GM12878 (cell line): ENCODE results near the gene TTYH3. TPM values are rescaled to one million over a fixed set of nuclear protein-coding genes. Genes with fewer than 3 reads are reported as not detected.

Source experiments
- ATAC-seq: fragments of 200-7000 bp; cut with Tn5 transposase; 3 replicates; pipeline ENCODE4 v1.9.1; 2020; ENCODE audit warnings: mild to moderate bottlenecking, moderate library complexity
- BruUV-seq: library from RNA; stranded (reverse); fragments of 400-500 nt; replicated peaks from 2 replicates; lab custom pipeline; 2021; lab: Mats Ljungman, UMichigan
- CTCF ChIA-PET: fragments of 300-600 bp; sonication (Branson Sonifier 250); formaldehyde crosslinking; extraction: SDS; loops from one replicate; lab custom pipeline; 2021; ENCODE audit warnings: inconsistent platforms; lab: Yijun Ruan, JAX
- POLR2A ChIA-PET: fragments of 350-600 bp; formaldehyde crosslinking; extraction: SDS; loops from one replicate; lab custom pipeline; 2021; ENCODE audit warnings: inconsistent platforms; lab: Charles Lee
- RAD21 ChIA-PET: fragments of 300-600 bp; sonication (Branson Sonifier 250); formaldehyde crosslinking; loops from one replicate; lab custom pipeline; 2023; ENCODE audit warnings: antibody characterized with exemption; ENCODE audit not compliant: unreplicated experiment; lab: Charles Lee
- SMC1A ChIA-PET: fragments of 300-600 bp; sonication (Branson Sonifier 250); formaldehyde crosslinking; loops from one replicate; lab custom pipeline; 2023; ENCODE audit not compliant: unreplicated experiment, uncharacterized antibody; lab: Charles Lee
- DNase-seq: peaks from one replicate; pipeline ENCODE4 v3.0.0-alpha.2; 2011; ENCODE audit warnings: low read depth, low spot score
- FAIRE-seq: peaks from 3 replicates; lab custom pipeline; 2011; peaks lifted over from hg19 to GRCh38; lab: Jason Lieb, UNC
- H2AFZ ChIP-seq: 2 replicates; pipeline ENCODE4 v1.6.0; 2011; ENCODE audit warnings: low read depth, low read length, control low read depth; ENCODE audit not compliant: control insufficient read depth
- H3K27ac ChIP-seq: 2 replicates; pipeline ENCODE4 v1.5.1; 2011; ENCODE audit warnings: control low read depth; ENCODE audit not compliant: control insufficient read depth, insufficient read depth
- H3K27me3 ChIP-seq, 2 experiments: replicated peaks in 1 of 2; 2 replicates each; pipeline versions ENCODE4 v1.6.0 to v1.6.1; 2011; ENCODE audit warnings: low read length in 1 of 2; ENCODE audit not compliant: control insufficient read depth in 2 of 2, insufficient read depth in 2 of 2
- H3K36me3 ChIP-seq, 2 experiments: 2 replicates each; pipeline ENCODE4 v1.5.1; 2011; ENCODE audit warnings: low read length in 1 of 2; ENCODE audit not compliant: control insufficient read depth in 2 of 2, insufficient read depth in 2 of 2
- H3K4me1 ChIP-seq: 2 replicates; pipeline ENCODE4 v1.6.1; 2011; ENCODE audit warnings: mild to moderate bottlenecking, low read length, moderate library complexity, mixed read lengths; ENCODE audit not compliant: control insufficient read depth, insufficient read depth
- H3K4me2 ChIP-seq: 2 replicates; pipeline ENCODE4 v1.6.0; 2011; ENCODE audit warnings: control low read depth; ENCODE audit not compliant: control insufficient read depth, insufficient read depth
- H3K4me3 ChIP-seq: fragments of 200-600 bp; sonication (generic); 2 replicates; pipeline ENCODE4 v1.5.1; 2016
- H3K79me2 ChIP-seq: 2 replicates; pipeline ENCODE4 v1.6.0; 2011; ENCODE audit warnings: low read length; ENCODE audit not compliant: control insufficient read depth, insufficient read depth
- H3K9ac ChIP-seq: 2 replicates; pipeline ENCODE4 v1.8.0; 2011; ENCODE audit warnings: low read length, control low read depth, mixed read lengths; ENCODE audit not compliant: control insufficient read depth, insufficient read depth
- H3K9me3 ChIP-seq: replicated peaks from 3 replicates; pipeline ENCODE4 v1.5.1; 2011; ENCODE audit warnings: mild to moderate bottlenecking, low read length; ENCODE audit not compliant: control insufficient read depth, insufficient read depth
- H4K20me1 ChIP-seq: 2 replicates; pipeline ENCODE4 v1.6.0; 2011; ENCODE audit not compliant: control insufficient read depth, insufficient read depth
- BHLHE40 ChIP-seq, 2 experiments: fragments of 450-650 bp in 1 of 2; IDR thresholded peaks; 2 replicates each; pipeline ENCODE4 v1.6.1; 2011 to 2017; ENCODE audit warnings: low read depth in 2 of 2, borderline replicate concordance in 1 of 2, improper control_type of control experiment in 1 of 2, low read length in 1 of 2, mild to moderate bottlenecking in 1 of 2
- LARP7 ChIP-seq: fragments of 450-650 bp; IDR thresholded peaks from 2 replicates; pipeline ENCODE4 v1.6.1; 2017; ENCODE audit warnings: mild to moderate bottlenecking
- WGBS: methylation state at CpG from one replicate; pipeline ENCODE4 v1.1.6; 2016; ENCODE audit warnings: low lambda C conversion rate; ENCODE audit not compliant: insufficient replicate concordance, insufficient coverage; ENCODE audit errors: missing lambda C conversion rate; 5-methylcytosine and 5-hydroxymethylcytosine counted together
- in situ Hi-C: fragments of 300-500 bp; cut with MboI; formaldehyde crosslinking; loops from 9 replicates; pipeline ENCODE4 v1.14.3; 2018; ENCODE audit warnings: mixed read lengths
- intact Hi-C: fragments of 100-400 bp; cut with micrococcal nuclease; formaldehyde crosslinking; loops from one replicate; pipeline ENCODE4 v1.14.2; 2022; ENCODE audit not compliant: unreplicated experiment
- polyA plus RNA-seq, 11 experiments: library from polyadenylated mRNA; depleted of rRNA in 4 of 11; unstranded in 6 of 11; stranded (reverse) in 5 of 11; fragments of >200 nt; fragmentation: Nextera tagmentation in 4 of 11; fragmentation: Illumina TruSeq in 1 of 11; extraction: Ambion mirVana in 4 of 11; extraction: Trizol in 1 of 11; gene quantifications; 1 replicate in 1 of 11; 2 replicates in 10 of 11; pipeline versions ENCODE4 v1.2.1 to v1.2.3, GENCODE V29; 2011 to 2016; ENCODE audit warnings: inconsistent platforms in 2 of 11, missing spikeins in 2 of 11, low read depth in 1 of 11
- total RNA-seq, 4 experiments: library from RNA; depleted of rRNA in 3 of 4; stranded (reverse); fragments of >200 nt in 3 of 4; fragmentation: Illumina TruSeq in 1 of 4; extraction: Trizol in 1 of 4; gene quantifications; 2 replicates each; pipeline versions ENCODE4 v1.2.1 to v1.2.3, GENCODE V29; 2013 to 2021

TTYH3 gene
- total and polyA plus RNA-seq, 10 of the 15 experiments (the other 5 are each of a cell fraction or from before 2014, with no cell fraction given), result 0.79 to 71.4 (median 10.5) TPM

- Histone ChIP-seq H3K4me2 (peak within 1 kb of the TSS; percentile 99), H3K9me3 (no peaks in the 10 kb centered on the region), H3K4me1 (peaks cover 27% of the 10 kb centered on the region), H3K27me3 (peaks cover 3 to 7% of the 10 kb centered on the region in 2 experiments; a peak in 3 of 4 replicates), H2AFZ (0 out of 2 replicates have a peak within 1 kb of the TSS, but pooled peaks have one; percentile 12), H4K20me1 (no peaks in the 10 kb centered on the region; the same call in 1 of the 2 replicates), H3K36me3 (no peaks in the 10 kb centered on the region), H3K4me3 (peak within 1 kb of the TSS; percentile 23; the same call in 1 of the 2 replicates), H3K9ac (no peak within 1 kb of the TSS; the same call in 1 of the 2 replicates), H3K27ac (0 out of 2 replicates have a peak within 1 kb of the TSS, but pooled peaks have one; percentile 10), H3K79me2 (no peaks in the 10 kb centered on the region)
- SMC1A ChIA-PET, result interaction anchor here (5.8 kb wide), 2 partner anchors 11 to 22 kb away, joined by 41 to 49 read pairs; no protein-coding TSS in a partner anchor
- RAD21 ChIA-PET, result interaction anchor here (2.6 to 2.8 kb wide), 2 partner anchors 22 kb away, joined by 6 to 31 read pairs; no protein-coding TSS in a partner anchor
- no peak for FAIRE-seq
- in situ Hi-C loops, result no loop called here
- 11% methylated on average over 17 of the region's 41 CpGs for WGBS
- POLR2A ChIA-PET, result interaction anchor here (2.8 kb wide), 1 partner anchor 22 kb away, joined by 17 read pairs; no protein-coding TSS in a partner anchor
- TF ChIP-seq LARP7, result no peak
- peak in 1 of 2 experiments; percentile 14; a peak in 1 of 4 replicates for TF ChIP-seq BHLHE40 (IDR thresholded peaks at IDR 0.05; ENCODE audit: borderline replicate concordance in 1 of 2, low read depth in 2 of 2, low read length in 1 of 2)
- CTCF ChIA-PET, result interaction anchor here (3.2 kb wide), 1 partner anchor 22 kb away, joined by 17 read pairs; no protein-coding TSS in a partner anchor
- BruUV-seq, result no TSS peak
- intact Hi-C loops, result no loop called here
- DNase-seq, result no peak
- ATAC-seq, result peak; percentile 26
Observed at GRCh38 chr7:2687881-2688318, 56.1 kb downstream of the TTYH3 start, which contains the start of gene AMZ1. TSS of gene AMZ1 (plus strand) at chr7:2688202. CDS start at chr7:2700452, 12,250 bp downstream.
